Amniotic epithelial cell (primary cell): ENCODE results near the gene TMEM244.
A peak's percentile ranks its signal among the peaks of the same experiment; 100 is the strongest.
"Not testable (repeated sequence)": the region's sequence is repeated elsewhere in the genome, so short reads cannot be mapped to it uniquely, and the experiment has no call there.

Experiments used
- DNase-seq: peaks from one replicate; pipeline ENCODE4 v3.0.0-alpha.2; 2010; ENCODE audit warnings: low read depth

The TMEM244 gene

GRCh38 chr6:129866688-129867087 lies 5.6 kb upstream of the TMEM244 start:
- DNase-seq: no peak

DNA sequence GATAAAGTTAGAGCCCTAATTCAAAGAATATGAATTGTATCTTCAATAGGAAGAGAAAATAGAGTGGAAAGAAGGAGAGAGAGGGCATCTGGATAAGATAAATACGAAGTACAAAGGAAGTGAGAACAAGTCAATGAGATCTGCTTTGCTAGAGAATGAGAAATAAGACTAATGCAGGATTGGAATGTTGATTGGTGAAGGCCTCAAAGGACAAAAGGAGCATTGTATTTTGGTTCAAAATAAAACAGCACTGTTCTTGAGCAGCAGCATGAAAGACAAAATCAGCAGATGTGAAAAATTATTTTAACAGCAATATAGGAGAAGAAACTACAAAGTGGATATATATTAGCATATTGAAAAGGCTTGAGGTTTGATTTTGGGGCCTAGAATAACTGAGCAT lies 5.1 kb upstream of the TMEM244 start:
- DNase-seq: no peak

- no peak for DNase-seq
These were observed 3.9 kb upstream of the TMEM244 start for GRCh38 chr6:129865013-129865412.

DNA sequence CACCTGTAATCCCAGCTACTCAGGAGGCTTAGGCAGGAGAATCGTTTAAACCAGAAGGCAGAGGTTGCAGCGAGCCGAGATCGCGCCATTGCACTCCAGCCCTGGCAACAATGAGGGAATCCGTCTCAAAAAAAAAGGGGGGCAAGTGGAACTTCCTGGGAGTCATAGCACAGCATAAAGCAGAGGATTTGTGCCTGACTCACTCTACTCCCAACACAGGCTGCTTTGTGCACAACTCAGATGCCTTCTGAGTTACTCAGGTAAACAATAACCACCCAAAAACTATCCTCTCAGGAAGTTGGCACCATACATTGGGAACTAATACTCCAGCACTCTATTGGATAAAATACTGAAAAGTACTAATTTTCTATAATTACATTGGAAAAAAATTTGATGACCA lies 2.5 kb upstream of the TMEM244 start:
- peak; percentile 62 for DNase-seq

- peak; percentile 56 for DNase-seq
These were observed 1.6 kb downstream of the TMEM244 start for GRCh38 chr6:129859524-129859923.

DNA sequence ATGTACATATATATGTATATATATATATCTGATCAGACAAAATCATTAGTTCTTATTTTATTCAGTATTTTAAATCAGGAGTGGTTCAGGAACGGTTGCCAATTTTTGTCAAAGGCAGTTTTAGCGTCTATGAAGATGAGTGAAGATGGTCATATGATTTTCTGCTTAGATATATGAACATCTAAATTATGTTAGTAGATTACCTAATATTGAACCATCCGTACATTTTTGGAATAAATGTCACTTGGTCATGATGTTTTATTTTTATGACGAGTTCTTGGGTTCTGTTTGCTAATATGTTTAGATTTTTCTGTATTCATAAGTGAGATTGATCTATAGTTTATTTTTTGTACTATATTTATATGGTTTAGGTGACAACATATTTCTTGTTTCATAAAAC lies 3.3 kb downstream of the TMEM244 start:
- DNase-seq: no peak

DNA sequence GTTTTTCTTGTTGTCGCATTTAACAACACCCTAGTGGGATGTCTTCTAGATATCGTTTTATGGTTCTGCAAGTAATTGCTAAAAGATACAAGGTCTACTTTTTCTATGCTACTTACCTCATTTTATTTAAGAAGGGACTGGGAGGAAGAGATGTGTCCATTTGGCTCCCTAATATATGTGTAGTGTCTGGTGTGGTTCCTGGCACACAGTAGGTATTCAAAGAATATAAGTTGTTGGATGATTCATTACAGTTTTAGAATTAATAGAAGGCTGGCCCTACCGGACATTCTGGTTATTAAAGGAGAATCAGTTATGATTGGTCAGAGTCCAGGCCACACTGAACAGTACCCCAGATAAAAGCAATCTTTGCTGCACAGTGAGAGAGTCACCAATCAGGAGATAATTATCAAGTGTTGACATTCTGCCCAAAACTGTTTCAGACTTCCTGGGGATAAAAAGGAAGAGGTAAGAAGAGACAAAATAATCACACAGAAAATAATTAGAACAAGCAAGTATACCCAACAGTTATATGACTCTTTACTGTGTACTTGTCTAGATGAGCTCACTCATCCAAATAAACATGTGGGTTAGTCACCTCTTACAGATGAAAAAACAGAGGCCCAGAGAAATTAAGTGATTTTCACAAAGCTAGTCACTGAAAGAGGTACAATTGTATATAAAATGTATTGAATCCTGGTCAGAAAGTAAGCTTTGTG lies 7.0 kb downstream of the TMEM244 start:
- peak; percentile 53 for DNase-seq

DNA sequence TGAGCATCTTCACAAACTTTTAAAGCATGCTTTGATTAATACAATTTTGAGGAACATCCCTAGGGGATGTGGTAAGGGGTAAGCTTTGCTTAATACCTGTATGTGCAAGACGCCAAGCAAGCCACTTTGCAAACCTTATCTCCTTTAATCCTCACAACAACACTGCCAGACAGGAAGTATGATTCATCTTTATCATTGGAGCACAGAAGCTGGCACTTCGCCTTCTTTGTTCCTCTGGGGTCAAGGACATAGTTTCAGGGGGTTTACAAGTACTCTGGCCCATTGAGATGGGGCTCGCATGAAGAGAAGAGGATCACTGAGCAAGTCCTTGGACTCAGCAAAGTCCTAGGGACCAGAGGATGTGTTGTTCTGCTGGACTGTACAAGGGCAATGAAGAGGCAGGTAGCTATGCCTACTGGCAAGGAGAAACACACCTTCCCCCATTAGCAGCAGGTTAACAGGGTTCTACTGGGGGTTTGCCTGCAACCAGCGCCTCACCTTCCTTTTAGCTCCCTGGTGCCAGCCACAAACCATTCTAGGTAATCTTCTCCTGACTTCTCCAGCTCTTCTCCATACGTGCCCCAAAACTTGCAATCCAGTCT lies 8.8 kb downstream of the TMEM244 start:
- peak; percentile 55 for DNase-seq

DNA sequence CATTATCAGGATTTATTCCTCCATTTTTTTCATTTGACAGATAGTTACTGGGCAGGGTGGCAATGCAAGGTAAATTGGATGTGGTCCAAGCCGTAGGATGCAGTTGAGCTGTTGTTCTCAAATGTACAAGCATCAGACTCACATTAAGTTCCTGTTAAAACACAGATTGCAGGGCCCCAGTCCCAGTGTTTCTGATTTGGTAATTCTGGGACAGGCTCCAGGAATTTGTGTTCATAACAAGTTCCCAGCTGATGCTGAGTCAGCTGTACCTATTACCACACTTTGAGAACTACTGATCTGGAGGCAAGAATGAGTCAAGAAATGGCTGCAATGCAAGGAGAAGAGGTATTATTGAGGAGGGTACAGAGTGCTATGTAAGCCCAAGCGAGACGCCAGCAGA lies 11.7 kb downstream of the TMEM244 start:
- peak; percentile 95 for DNase-seq

- DNase-seq: peak; percentile 58
These were observed 14.4 kb downstream of the TMEM244 start for GRCh38 chr6:129846761-129847160.

DNA sequence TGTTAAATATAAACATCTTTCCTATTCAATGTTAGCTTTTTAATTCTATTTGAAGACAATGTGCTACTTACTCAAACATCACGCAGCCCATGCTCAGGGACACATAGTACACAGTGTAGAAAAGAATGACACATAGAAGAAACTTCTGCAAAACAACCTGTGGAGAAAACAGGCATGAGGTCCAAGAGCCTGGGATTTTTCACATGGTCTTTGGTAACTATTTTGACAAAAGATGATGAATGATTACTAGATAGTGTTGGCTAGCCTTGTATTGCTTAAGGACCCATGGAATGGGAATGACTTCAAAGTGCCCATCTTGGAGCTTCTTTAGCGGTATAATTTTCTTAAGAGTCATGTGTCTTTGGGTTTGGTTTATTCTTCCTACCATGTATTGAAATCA lies 15.4 kb downstream of the TMEM244 start:
- DNase-seq: peak; percentile 93

DNA sequence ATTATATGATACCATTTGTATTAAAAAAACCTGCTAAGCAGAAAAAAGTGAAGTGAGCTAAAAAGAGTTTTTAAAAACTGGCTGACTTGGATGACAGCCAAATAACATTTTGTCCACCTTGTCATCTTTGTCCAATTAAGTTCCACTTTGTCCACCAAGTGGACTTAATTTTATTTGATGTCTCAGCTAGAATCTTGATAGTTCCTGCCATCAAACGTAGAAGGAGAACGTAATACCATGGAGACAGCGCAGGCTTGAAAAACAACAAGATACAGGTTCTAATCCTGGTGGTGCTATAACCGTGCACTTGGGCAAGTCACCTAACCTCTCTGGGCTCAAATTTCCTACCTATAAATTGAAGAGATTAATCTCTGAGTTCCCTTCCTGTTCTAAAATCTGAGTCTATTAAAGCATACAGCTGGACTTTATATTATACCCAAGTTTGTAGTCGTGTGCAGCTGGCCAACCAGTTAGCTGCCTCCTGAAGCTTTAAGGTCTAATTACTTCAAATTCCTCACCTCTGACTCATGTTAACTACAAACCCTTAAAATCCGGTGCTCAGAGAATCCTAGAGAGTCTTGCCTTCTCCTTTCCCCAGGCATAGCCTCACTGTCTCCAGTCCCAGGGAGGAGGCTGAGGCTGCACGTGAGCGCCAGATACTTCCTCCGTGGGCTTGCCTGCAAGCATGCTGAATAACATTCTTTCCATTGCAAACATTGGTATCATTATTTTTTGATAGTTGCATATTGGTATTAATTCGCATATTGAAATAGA lies 16.8 kb downstream of the TMEM244 start:
- DNase-seq: peak; percentile 70

DNA sequence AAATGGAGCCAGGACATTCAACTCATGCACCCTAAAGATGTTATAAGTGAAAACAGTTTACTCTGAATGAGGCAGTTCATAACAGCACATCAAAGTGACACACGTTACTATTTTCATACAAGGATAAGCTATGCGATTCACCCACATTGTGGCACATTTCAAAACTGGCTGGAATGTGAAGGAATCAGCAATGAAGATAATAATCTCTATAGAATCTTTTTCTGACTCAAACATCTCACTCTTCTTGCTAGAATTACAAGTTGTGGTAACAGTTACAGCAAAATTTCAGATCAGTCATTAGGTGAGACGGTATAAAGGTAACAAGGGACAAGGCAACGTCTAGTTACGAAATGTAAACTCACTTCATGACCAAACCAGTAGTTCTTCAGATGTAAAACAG lies 17.5 kb downstream of the TMEM244 start:
- DNase-seq: peak; percentile 81

GRCh38 chr6:129842881-129843409 lies 18.2 kb downstream of the TMEM244 start:
- DNase-seq: peak; percentile 32

- DNase-seq: no peak
These were observed 19.0 kb downstream of the TMEM244 start for GRCh38 chr6:129842137-129842536.

- not testable (repeated sequence) for DNase-seq
These were observed 21.6 kb downstream of the TMEM244 start for GRCh38 chr6:129839562-129839961.

GRCh38 chr6:129835691-129836090 lies 25.4 kb downstream of the TMEM244 start:
- peak; percentile 36 for DNase-seq

- no peak for DNase-seq
These were observed 28.8 kb downstream of the TMEM244 start for GRCh38 chr6:129832299-129832698.

DNA sequence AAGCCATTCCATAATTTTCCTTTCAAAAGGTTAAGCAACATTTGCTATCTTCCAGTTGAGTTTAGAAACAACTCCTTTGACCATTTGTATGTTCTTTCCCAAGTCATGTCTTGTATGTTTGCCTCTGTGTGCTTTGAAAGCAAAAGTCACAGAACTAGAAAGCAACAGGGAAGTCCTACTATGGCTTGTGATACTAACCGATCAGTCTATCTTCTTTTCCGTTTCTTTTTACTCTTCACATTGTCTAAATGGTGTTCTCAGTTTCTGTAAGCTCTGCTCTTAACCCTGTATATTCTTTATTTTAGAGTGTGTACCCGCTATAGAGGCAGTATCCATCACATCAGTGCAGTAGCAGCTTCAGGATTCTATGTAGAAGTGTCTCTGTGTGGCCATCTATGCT lies 32.9 kb downstream of the TMEM244 start:
- DNase-seq: no peak

GRCh38 chr6:129818251-129818650 lies 42.9 kb downstream of the TMEM244 start:
- DNase-seq: no peak

DNA sequence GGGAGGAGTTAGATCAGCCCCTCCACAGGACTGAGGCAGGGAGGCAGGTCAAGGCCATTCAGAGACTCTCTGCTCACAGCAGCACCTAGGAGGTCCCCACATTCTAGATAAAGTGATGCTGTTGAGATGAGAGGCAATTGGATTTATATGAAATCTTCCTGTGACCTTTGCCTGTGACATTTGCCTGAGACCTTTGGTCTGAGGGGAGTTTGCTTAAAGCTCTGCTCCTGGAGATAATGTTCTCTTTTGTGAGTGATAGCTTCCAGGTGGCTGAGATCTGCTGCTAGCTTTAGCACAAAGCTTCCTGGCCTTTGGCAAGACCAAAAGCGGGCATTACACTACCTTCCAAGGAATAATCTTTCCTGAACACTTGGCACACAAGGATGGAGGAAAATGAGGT lies 43.3 kb downstream of the TMEM244 start:
- DNase-seq: no peak

- DNase-seq: no peak
These were observed 43.8 kb downstream of the TMEM244 start for GRCh38 chr6:129817332-129817731.
